ENCODE data around the gene HAND1. TPM values are rescaled to one million over a fixed set of nuclear protein-coding genes. Genes with fewer than 3 reads are reported as not detected.

Gene HAND1
- total RNA-seq, 1 donor = not detected

DNA sequence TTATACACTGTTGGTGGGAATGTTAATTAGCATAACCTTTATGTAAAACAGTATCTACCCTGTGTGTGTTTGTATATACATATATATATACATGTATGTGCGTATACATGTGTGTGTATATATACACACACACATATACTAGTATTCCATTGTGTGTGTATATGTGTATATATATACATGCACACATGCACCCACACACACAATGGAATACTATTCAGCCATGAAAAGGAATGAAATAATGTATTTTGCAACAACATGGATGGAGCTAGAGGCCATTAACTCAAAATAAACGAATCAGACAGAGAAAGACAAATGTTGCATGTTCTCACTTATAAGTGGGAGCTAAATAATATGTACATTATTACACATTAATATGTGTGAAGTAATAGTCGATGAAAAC is 49.8 kb downstream of the HAND1 start:
- DNase-seq (ENCODE audit: low read depth in 2 of 3, low spot score in 2 of 3) = no peak

Other genes starting within 250 kb of the HAND1 start
- gene SAP30L, start 32.2 kb downstream of the HAND1 start, total RNA-seq = 15.6 TPM

Measured in hematopoietic multipotent progenitor cell (in vitro differentiated cells).